GM20431 (cell line): ENCODE results near the gene IL31.
"Not testable (repeated sequence)": the region's sequence is repeated elsewhere in the genome, so short reads cannot be mapped to it uniquely, and the experiment has no call there.

Source experiments
- in situ Hi-C: fragments of 300-500 bp; cut with MseI, MboI; formaldehyde crosslinking; loops from one replicate; pipeline ENCODE4 v1.15.0; 2020; ENCODE audit warnings: low sequenced_read_pairs; ENCODE audit not compliant: unreplicated experiment

The IL31 gene

DNA sequence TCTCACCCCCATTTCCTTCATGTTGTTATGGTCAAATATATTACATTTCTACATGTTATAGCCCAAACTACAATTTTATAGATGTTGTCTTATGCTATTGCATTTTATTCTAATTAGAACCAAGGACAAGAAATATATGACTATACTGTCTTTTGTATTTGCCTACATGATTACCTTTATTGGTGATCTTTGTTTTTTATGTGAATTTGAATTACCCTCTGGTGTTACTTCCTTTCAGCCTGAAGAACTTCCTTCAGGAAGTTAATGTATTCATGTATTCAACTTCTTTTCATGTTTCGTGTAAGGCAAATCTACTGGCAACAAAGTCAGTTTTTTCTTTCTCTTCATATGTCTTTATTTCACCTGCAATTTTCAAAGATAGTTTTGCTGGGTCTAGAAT is 20.8 kb upstream of the IL31 start:
- in situ Hi-C loops, result no loop called here

- in situ Hi-C loops, result no loop called here
Observed at GRCh38 chr12:122192441-122192840, 18.4 kb upstream of the IL31 start.

- in situ Hi-C loops, result no loop called here
Observed at GRCh38 chr12:122190842-122191668, 17.0 kb upstream of the IL31 start.

- in situ Hi-C loops, result no loop called here
Observed at GRCh38 chr12:122189626-122190475, 15.8 kb upstream of the IL31 start.

DNA sequence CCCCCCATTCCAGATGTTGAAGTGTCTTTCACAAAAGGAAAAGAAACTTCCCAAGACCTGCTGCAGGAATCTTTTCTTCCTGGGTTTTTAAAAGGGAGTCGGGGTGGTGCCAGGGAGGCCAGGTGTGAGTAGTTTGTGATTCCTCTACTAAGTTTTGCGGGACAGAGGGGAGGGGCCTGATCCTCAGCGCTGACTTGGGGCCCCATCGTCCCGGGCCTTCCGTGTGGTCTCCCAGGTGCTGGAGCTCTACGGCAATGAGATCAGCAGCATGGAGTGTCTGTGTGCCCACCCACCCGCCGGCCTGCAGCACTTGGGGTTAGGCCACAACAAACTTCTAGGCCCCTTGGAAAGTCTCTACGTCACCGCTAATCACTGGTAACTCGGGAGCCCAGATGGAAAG is 13.4 kb upstream of the IL31 start:
- in situ Hi-C loops, result no loop called here

DNA sequence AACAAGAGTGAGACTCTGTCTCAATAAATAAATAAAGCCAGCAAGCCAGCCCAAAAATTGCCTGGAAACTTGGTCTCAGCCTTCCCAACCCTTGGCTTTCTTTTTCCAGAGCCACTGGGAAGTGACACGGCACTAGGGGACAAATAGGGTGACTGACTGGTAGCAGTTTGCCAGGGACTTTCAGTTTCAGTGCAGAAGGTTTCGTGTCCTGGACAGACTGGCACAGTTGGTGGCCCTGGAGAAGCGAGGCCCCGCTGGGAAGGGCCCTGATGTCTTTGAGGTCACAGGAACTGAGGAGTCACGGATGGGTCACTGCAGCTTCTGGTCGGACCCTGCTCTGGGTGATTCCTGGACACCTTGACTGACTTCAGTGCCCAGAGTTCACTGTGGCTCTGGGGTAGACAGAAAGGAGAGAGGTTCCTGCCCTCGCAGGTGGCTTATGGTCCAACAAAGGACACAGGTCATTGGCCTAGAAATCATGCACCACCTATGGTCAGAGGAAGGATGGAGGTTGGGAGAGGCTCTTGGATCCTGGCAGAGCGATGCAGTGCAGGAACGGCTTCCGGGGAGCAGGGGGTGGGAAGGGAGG is 11.6 kb upstream of the IL31 start:
- in situ Hi-C loops, result no loop called here

- in situ Hi-C loops, result no loop called here
Observed at GRCh38 chr12:122185079-122185478, 11.1 kb upstream of the IL31 start.

- in situ Hi-C loops, result no loop called here
Observed at GRCh38 chr12:122184517-122184916, 10.5 kb upstream of the IL31 start.

DNA sequence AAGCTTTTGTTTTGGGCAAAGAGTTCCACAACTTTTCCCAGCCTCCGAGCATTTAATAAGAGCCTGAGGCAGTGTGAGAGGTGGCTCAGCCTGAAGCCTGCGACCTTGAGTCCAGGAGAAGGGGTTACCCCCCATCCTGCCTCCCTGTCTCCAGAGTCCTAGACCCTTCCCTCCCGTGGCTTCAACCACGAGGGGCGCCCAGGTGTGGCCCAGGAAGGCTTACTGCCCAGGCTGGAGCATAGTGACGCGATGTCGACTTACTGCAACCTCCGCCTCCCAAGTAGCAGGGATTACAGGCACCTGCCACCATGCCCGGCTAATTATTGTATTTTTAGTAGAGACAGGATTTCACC is 9.5 kb upstream of the IL31 start:
- in situ Hi-C loops, result no loop called here

DNA sequence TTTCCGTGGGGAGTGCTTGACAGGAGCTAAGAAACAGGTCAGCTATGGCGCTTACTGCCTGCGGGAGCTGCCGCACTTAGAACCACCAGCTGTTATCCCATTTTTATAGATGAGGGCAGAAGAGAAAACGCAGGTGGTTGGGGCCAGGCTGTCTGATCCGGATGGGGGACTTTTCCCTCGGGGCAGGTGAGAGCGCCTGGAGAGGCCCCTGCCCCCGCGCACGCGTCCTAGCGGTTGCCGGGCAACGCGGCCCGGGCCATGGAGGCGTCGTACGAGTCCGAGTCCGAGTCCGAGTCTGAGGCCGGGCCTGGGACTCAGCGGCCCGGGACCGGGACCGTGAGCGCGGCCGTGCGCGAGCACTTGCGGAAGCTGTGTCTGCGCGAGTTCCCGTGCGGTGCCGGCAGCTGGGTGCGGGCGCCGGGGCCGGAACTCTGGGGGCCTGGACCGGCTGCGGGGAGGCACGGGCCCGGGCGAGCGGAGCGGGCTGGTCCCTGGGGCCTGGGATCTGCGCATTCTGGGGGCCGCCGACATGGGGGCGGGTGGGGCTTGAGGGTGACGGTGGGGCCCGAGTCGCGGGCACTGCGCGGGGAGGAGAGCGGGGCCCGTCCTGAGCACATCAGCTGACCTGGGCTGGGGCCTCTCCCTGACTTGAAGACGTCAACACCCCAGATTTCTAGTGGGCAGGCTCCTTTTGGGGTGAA is 9.0 kb upstream of the IL31 start, which contains the start of gene LRRC43:
LRRC43 (plus strand) TSS at position 237 of the 701 bp plus-strand sequence; CDS start at position 259, 22 bp downstream.
- in situ Hi-C loops, result no loop called here

- in situ Hi-C loops, result not testable (repeated sequence)
Observed at GRCh38 chr12:122176473-122176872, 2.5 kb upstream of the IL31 start.

DNA sequence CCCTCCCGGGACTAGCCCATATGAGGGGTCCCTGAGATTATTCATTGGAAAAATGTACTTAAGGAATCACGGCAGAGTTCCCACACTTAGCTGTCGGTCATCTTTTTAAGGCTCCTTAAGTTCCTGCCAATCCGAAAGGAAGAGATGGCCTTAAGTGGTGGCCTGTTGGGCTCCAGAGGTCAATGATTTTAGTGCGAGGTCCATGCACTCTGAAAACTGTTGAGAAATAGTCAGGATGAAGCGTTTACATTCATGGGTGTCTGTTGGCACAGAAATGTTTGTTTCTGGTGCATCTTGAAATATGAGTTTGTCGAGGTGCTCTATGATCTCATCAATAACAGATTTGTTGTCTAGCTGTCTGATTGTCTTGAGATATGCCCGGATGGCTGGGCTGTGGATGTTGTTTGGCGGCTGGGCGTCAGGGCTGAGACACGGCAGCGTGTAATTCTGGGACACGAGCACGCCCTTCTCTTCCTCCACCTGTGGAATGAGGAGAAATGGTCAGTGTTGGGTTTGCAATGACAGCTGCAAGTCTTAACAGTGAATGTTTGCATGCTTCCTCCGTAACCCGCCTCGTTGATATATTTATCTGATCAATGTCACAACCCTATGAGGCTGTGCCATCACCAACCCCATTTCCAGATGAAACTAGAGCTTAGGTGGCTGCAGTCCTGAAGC is 1.6 kb downstream of the IL31 start:
- in situ Hi-C loops, result no loop called here

DNA sequence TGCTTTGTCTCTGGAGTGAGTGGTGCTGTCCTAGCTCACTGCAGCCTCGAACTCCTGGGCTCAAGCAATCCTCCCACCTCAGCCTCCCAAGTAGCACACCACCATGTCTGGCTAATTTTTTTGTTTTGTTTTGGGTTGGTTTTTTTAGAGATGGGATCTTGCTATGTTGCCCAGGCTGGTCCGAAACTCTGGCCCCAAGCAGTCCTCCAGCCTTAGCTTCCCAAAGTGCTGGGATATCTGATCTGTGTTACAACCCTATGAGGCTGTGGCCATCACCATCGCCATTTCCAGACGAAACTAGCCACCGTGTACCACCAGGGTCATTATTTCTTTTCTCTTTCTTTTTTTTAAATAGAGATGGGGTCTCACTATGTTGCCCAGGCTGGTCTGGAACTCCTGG is 2.6 kb downstream of the IL31 start:
- in situ Hi-C loops, result no loop called here

GRCh38 chr12:122168492-122168891 is 5.5 kb downstream of the IL31 start:
- in situ Hi-C loops, result no loop called here

DNA sequence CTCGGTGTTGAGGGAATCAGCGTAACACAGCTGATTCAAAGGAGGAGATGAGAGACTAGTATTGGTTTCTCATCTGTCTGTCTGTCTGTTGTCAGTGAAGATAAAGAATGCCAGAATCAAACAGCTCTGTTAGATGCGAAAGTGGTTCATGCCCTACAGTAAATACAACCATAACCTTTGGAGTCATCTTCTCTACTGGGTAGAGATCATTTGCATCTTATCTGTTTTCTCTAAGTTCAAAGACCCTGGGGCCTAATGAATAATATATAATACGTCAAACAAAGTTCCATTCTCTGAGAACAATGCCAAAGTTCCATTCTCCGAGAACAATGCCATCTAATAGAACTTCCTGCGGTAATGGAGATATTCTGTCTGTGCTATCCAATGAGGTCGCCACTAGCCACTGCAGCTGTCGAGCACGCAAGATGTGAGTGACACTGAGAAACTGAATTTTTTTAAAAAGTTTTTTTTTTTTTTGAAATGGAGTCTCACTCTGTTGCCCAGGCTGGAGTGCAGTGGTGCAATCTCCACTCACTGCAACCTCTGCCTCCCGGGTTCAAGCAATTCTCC is 6.6 kb downstream of the IL31 start:
- in situ Hi-C loops, result no loop called here

GRCh38 chr12:122166422-122167349 is 7.3 kb downstream of the IL31 start:
- in situ Hi-C loops, result no loop called here

DNA sequence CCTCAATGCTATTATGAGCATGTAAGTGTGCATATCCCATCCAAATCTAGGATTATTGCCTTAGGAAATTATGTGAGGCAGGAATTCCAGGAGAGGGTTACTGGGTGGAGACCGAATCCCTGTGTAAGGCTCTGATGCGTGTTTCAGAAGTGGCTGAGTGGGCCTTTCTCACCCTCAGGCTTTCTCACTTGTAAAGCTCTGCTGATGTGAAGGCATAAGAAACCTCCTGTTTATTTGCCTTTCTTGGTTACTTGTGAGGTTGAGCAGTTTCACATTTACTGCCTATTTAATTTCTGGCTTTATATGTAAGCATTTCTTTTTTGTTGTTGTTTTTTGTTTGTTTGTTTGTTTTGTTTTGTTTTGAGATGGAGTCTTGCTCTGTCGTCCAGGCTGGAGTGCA is 11.0 kb downstream of the IL31 start:
- in situ Hi-C loops, result no loop called here

DNA sequence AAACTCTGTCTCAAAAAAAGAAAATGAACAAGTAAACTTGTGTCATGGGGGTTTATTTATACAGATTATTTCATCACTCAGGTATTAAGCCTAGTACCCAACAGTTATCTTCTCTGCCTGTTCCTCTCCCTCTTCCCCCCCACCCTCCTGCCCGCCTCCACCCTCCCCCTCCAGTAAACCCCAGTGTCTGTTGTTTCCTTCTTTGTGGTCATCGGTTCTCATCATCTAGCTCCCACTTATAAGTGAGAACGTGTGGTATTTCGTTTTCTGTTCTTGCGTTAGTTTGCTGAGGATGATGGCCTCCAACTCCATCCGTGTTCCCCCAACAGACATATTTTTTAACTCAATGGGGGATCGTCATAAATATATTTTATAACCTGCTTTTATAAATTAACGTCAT is 12.3 kb downstream of the IL31 start:
- in situ Hi-C loops, result no loop called here
